Heart right ventricle (tissue), 16 donors: ENCODE measurements around the gene SPAM1. TPM values are rescaled to one million over a fixed set of nuclear protein-coding genes. Genes with fewer than 3 reads are reported as not detected.
"Not testable (repeated sequence)": the region's sequence is repeated elsewhere in the genome, so short reads cannot be mapped to it uniquely, and the experiment has no call there.

Source experiments
- ATAC-seq, 8 donors: fragments of 200-7000 bp; cut with Tn5 transposase; one replicate each; pipeline ENCODE4 v1.9.1; 2020; ENCODE audit warnings: mild to moderate bottlenecking in 8 of 8, moderate library complexity in 8 of 8, moderate number of reproducible peaks in 1 of 8
- DNase-seq, 2 donors: peaks; one replicate each; pipeline ENCODE4 v3.0.0-alpha.2; 2020
- H3K27ac ChIP-seq, 10 donors: fragments of 200-600 bp; sonication (generic) in 2 of 10; one replicate each; pipeline versions ENCODE4 v1.5.0 to v1.8.0; 2020 to 2022; ENCODE audit warnings: mild to moderate bottlenecking in 3 of 10
- H3K27me3 ChIP-seq, 7 donors: fragments of 200-600 bp; one replicate each; pipeline ENCODE4 v1.8.0; 2021 to 2022; ENCODE audit warnings: mild to moderate bottlenecking in 2 of 7
- H3K36me3 ChIP-seq, 9 donors: fragments of 200-600 bp; sonication (generic) in 1 of 9; one replicate each; pipeline versions ENCODE4 v1.5.0 to v1.8.0; 2020 to 2022; ENCODE audit warnings: mild to moderate bottlenecking in 2 of 9
- H3K4me1 ChIP-seq, 9 donors: fragments of 200-600 bp; sonication (generic) in 1 of 9; one replicate each; pipeline versions ENCODE4 v1.5.0 to v1.8.0; 2020 to 2022; ENCODE audit warnings: mild to moderate bottlenecking in 4 of 9
- H3K4me3 ChIP-seq, 10 donors: fragments of 200-600 bp; sonication (generic) in 2 of 10; one replicate each; pipeline versions ENCODE4 v1.5.0 to v1.8.0; 2020 to 2022; ENCODE audit warnings: mild to moderate bottlenecking in 7 of 10, moderate library complexity in 2 of 10
- H3K9me3 ChIP-seq, 11 donors: fragments of 200-600 bp in 10 of 11; sonication (generic) in 2 of 11; one replicate each; pipeline versions ENCODE4 v1.5.0 to v1.8.0; 2013 to 2022; ENCODE audit warnings: mild to moderate bottlenecking in 2 of 11, control low read depth in 1 of 11, moderate library complexity in 1 of 11
- WGBS, 2 donors: extraction: QIAGEN DNeasy Blood & Tissue Kit; methylation state at CpG; one replicate each; pipeline ENCODE4 v1.1.7; 2013; ENCODE audit warnings: inconsistent platforms in 1 of 2; 5-methylcytosine and 5-hydroxymethylcytosine counted together
- intact Hi-C, 10 donors: fragments of 100-400 bp; cut with DNase I; formaldehyde crosslinking; loops; one replicate each; pipeline versions ENCODE4 v1.11.1 to v1.14.2; 2022
- polyA plus RNA-seq, 2 donors: library from polyadenylated mRNA; stranded (reverse); fragments of 200-250 nt; gene quantifications; one replicate each; pipeline ENCODE4 v1.2.3, GENCODE V29; 2013
- total RNA-seq, 10 donors: library from RNA; stranded (reverse); fragmentation: NEBNext Ultra II Directional in 3 of 10; extraction: Animal tissue kit (Norgen Biotek cat#: 25700) in 3 of 10; gene quantifications; one replicate each; pipeline versions ENCODE4 v1.2.1 to v1.2.4, GENCODE V29; 2021 to 2023
- TF ChIP-seq, protein P1 (sequence below), 9 donors: fragments of 200-600 bp; sonication (generic) in 2 of 9; IDR thresholded peaks; one replicate each; pipeline versions ENCODE4 v1.5.0 to v1.8.0; 2021 to 2022; ENCODE audit warnings: antibody characterized with exemption in 9 of 9, mild to moderate bottlenecking in 5 of 9, moderate library complexity in 1 of 9
- donor health status: Arrhythmogenic right ventricular cardiomyopathy.
- donor health status: ischemic (EF 13 %, LVEDD 7.1; RV severe dilation, severe dysfunction).
- donor health status: healthy with polysubstance abuse.
- donor health status: DM: no; HTN: yes; CAD: no.
- donor health status: DM: no; HTN: no; CAD: no.
- donor health status: ischemic (EF 25% LVEDD 6.9; RV normal size, moderate dysfunction).
- donor health status: ischemic (EF 25% LVEDD 5.7; RV mildly dilated, moderate dysfunction).
- donor health status: healthy.
- donor health status: DM: yes; HTN: yes; CAD: no.
- donor health status: Ischemic cardiomyopathy.
- donor health status: ischemic (EF 35%, LVEDD 5.7; RV mildly dilated, moderate dysfunction).
- donor health status: nonischemic (EF 11% LVEDD 7.7; RV severe dilation, severe dysfunction).
- donor health status: DM: yes; HTN: yes; CAD: no.
- donor health status: PGD.
- donor health status: ischemic (EF 29% LVEDD 5.4; RV normal size, mild dysfunction).
- donor health status: nonischemic (EF 23%, LVEDD 6.1; RV moderate dilation, normal function).

SPAM1 gene
- total and polyA plus RNA-seq, 12 donors, result 0.32 TPM; not detected in 11

DNA sequence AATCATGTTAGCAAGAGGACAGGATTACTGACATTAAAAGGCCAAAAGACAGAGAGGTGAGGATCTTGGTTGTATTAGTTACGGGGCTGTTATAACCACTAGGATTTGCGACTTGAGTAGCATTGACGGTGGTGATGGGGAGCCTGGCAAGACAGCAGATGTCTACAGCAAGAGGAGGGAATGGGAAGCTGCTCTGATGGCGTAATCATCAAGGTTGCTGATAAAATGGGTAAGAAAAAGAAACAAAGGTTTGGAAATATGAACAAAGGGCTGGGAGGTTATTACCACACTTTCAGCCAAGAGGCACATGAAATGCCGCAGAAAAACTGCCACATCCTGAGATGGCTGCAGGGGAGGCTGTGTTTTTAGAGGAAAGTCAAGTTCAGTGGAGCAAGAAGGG, 73.9 kb downstream of the SPAM1 start:
- peaks cover 0 to 25% (median 4%) of the 10 kb centered on the region in 11 donors for H3K9me3 ChIP-seq
- intact Hi-C loops, result no loop called here
- DNase-seq, result no peak
- H3K4me1 ChIP-seq, result no peaks in the 10 kb centered on the region
- 91 to 95% methylated on average over 5 of the region's 5 CpGs for WGBS, 2 donors
- TF ChIP-seq, protein P1, sequence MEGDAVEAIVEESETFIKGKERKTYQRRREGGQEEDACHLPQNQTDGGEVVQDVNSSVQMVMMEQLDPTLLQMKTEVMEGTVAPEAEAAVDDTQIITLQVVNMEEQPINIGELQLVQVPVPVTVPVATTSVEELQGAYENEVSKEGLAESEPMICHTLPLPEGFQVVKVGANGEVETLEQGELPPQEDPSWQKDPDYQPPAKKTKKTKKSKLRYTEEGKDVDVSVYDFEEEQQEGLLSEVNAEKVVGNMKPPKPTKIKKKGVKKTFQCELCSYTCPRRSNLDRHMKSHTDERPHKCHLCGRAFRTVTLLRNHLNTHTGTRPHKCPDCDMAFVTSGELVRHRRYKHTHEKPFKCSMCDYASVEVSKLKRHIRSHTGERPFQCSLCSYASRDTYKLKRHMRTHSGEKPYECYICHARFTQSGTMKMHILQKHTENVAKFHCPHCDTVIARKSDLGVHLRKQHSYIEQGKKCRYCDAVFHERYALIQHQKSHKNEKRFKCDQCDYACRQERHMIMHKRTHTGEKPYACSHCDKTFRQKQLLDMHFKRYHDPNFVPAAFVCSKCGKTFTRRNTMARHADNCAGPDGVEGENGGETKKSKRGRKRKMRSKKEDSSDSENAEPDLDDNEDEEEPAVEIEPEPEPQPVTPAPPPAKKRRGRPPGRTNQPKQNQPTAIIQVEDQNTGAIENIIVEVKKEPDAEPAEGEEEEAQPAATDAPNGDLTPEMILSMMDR (IDR thresholded peaks at IDR 0.05), result no peak
- H3K4me3 ChIP-seq, result no peak overlapping the region
- no peaks in the 10 kb centered on the region for H3K27me3 ChIP-seq
- no peak overlapping the region for H3K27ac ChIP-seq
- H3K36me3 ChIP-seq, result no peaks in the 10 kb centered on the region
- no peak for ATAC-seq

DNA sequence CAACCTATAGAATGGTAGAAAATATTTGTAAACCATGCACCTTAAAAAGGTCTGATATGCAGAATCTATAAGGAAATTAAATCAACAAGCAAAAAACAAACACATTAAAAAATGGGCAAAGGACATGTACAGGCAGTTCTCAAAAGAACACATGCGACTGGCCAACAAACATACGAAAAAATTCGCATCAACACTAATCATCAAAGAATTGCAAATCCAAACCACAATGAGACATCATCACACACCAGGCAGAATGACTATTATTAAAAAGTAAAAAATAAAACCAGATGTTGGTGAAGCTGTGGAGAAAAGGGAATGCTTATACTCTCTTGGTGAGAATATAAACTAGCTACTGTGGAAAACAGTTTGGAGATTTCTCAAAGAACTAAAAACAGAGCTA, 74.7 kb downstream of the SPAM1 start:
- DNase-seq (no peak), ATAC-seq (no peak)
- no peak overlapping the region for H3K4me3 ChIP-seq
- no peak overlapping the region for H3K27ac ChIP-seq
- no peaks in the 10 kb centered on the region for H3K4me1 ChIP-seq
- no peaks in the 10 kb centered on the region for H3K36me3 ChIP-seq
- intact Hi-C loops, result no loop called here
- TF ChIP-seq, protein P1 (IDR thresholded peaks at IDR 0.05), result no peak
- H3K9me3 ChIP-seq, result peaks cover 0 to 25% (median 4%) of the 10 kb centered on the region in 11 donors
- WGBS, 2 donors, result 97 to 98% methylated on average over 3 of the region's 3 CpGs
- H3K27me3 ChIP-seq, result no peaks in the 10 kb centered on the region

DNA sequence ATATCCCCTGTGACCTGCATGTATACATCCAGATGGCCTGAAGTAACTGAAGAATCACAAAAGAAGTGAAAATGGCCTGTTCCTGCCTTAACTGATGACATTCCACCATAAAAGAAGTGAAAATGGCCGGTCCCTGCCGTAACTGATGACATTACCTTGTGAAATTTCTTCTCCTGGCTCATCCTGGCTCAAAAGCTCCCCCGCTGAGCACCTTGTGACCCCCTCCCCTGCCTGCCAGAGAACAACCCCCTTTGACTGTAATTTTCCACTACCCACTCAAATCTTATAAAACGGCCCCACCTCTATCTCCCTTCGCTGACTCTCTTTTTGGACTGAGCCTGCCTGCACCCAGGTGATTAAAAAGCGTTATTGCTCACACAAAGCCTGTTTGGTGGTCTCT, 83.3 kb downstream of the SPAM1 start:
- DNase-seq, intact Hi-C loops, ATAC-seq, H3K36me3 ChIP-seq, H3K27me3 ChIP-seq, H3K9me3 ChIP-seq, H3K27ac ChIP-seq, H3K4me3 ChIP-seq, H3K4me1 ChIP-seq: not testable (repeated sequence)
- WGBS, 2 donors, result 83 to 87% methylated on average over 6 of the region's 6 CpGs

DNA sequence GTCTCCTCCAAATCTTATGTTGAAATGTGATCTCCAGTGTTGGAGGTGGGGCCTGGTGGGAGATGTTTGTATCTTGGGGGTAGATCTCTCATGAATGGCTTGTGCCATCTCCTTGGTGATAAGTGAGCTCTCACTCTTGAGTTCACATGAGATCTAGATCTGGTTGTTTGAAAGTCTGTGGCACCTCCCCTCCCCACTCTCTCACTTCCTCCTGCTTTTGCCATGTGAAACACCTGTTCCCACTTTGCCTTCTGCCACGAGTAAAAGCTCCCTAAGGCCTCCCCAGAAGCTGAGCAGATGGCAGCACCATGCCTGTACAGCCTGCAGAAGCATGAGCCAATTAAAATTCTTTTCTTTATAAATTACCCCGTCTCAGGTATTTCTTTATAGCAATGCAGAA, 84.3 kb downstream of the SPAM1 start:
- Histone ChIP-seq H3K27ac (no peak overlapping the region), H3K4me3 (no peak overlapping the region), H3K36me3 (no peaks in the 10 kb centered on the region), H3K9me3 (no peaks in the 10 kb centered on the region), H3K4me1 (no peaks in the 10 kb centered on the region), H3K27me3 (peaks cover 0 to 4% (median 0%) of the 10 kb centered on the region in 7 donors)
- WGBS, 2 donors, result 69 to 89% methylated on average over 2 of the region's 2 CpGs
- TF ChIP-seq, protein P1 (IDR thresholded peaks at IDR 0.05), result no peak
- ATAC-seq (no peak), DNase-seq (no peak)
- intact Hi-C loops, result no loop called here

Other genes with a start within 250 kb of the SPAM1 start
- gene WASL, start 176.2 kb upstream of the SPAM1 start, total RNA-seq, result 10 to 100 TPM; 21.6 to 30.0 (median 25.2) TPM
- gene WASL, start 176.2 kb upstream of the SPAM1 start, polyA plus RNA-seq, result 10 to 100 TPM; 10.7 to 15.0 TPM
- under 1 TPM in 3 of 10 donors, not detected in 7; 0.34 to 0.88 (median 0.38) TPM for gene HYAL4, start 80.1 kb upstream of the SPAM1 start, total RNA-seq
- gene HYAL4, start 80.1 kb upstream of the SPAM1 start, polyA plus RNA-seq, result under 1 TPM in 1 of 2 donors, not detected in 1; 0.03 TPM
- under 1 TPM in 2 of 10 donors, not detected in 8; 0.17 to 0.32 TPM for gene TMEM229A, start 107.8 kb downstream of the SPAM1 start, total RNA-seq
- gene TMEM229A, start 107.8 kb downstream of the SPAM1 start, polyA plus RNA-seq, result not detected